ENCODE results near the gene SENP1.

The SENP1 gene

GRCh38 chr12:48019639-48020265, 86.1 kb downstream of the SENP1 start:
- DNase-seq (ENCODE audit: low read depth in 1 of 2, low spot score in 1 of 2) = no peak

GRCh38 chr12:48018618-48018995, 87.3 kb downstream of the SENP1 start:
- DNase-seq (ENCODE audit: low read depth in 1 of 2, low spot score in 1 of 2) = no peak

DNA sequence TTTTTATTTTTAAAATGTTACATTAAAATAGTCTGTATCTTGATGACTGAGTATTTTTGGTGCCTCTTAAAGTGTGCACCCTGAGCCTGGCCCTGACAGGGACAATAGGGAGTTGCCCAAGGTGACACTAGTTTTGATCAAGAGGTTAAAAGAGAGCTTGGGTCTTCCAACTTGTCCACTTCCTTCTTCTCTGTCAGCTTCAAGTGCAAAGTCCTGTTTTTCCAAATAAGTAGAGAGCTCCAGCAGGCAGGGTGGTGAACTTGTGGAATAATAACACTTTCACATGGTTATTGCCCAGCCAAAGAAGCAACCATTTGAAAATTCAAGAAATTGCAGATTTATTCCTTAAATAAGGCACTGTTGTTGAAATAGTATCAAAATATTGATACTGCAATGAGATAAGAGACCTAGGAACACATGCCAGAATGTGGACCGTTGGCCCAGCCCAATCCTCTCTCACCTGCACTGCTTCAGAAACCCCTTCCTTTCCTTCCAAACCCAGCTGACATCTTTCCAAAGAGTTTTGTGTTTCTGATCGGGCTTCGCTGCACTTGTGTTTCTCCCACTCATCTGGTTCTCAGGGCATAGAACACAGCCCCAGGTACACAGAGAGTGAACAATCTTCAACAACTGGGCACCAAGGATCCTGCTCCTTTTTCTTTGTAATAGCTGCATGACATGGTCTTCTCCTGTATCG, 87.8 kb downstream of the SENP1 start:
- no peak for DNase-seq (ENCODE audit: low read depth in 1 of 2, low spot score in 1 of 2)

DNA sequence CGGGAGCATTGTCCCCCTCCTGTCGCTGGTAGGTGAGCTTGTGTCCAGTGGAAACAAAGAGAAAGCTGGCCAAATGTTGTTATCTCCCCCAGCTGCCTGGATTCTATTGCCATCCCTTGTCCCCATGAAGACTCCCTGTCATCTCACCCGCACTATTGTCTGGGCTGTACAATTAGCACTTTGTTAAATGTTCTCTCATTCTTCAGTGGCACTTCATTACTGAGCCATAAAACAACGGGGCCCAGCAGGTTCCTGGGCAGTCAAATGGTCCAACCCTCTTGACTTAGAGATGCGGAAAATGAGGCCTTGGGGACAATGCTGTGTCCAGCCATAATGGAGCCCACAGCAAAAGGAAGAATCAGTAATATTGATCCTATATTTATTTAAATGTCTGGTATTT, 88.4 kb downstream of the SENP1 start:
- DNase-seq (ENCODE audit: low read depth in 1 of 2, low spot score in 1 of 2) = no peak

DNA sequence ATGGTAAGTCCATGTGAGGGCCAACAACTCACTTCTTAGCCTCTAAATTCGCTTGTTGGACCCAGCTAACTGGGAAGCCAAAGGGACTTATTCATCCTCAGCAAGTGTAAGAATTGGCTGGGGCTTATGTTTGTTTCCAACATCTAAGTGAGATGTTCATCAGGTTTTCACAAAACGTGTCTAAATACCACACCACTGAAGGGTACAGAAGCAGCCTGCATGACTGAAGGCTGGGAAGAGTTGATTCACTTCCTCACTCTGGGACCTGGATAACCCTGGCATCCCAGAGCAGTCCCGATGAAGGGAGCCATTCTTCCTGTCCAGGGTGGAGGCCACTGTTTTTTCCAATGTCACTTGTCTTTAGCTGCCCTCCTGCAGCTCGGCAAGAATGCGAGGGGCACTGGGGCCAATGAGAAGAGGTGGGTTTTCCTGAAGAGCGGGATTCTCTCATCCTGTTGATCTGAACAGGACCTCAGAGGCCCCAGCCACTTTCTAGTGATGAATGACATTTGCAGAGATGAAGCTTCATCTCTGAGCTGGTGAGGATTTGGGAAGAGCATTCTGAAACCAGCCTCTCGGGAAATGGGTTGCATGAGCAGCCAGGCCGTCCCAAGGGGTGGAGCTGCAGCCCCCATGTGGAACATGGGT, 89.4 kb downstream of the SENP1 start:
- DNase-seq (ENCODE audit: low read depth in 1 of 2, low spot score in 1 of 2) = no peak

GRCh38 chr12:48015954-48016353, 89.9 kb downstream of the SENP1 start:
- DNase-seq (ENCODE audit: low read depth in 1 of 2, low spot score in 1 of 2) = no peak

- DNase-seq (ENCODE audit: low read depth in 1 of 2, low spot score in 1 of 2) = no peak
Measured at GRCh38 chr12:48015129-48015528, 90.8 kb downstream of the SENP1 start.

DNA sequence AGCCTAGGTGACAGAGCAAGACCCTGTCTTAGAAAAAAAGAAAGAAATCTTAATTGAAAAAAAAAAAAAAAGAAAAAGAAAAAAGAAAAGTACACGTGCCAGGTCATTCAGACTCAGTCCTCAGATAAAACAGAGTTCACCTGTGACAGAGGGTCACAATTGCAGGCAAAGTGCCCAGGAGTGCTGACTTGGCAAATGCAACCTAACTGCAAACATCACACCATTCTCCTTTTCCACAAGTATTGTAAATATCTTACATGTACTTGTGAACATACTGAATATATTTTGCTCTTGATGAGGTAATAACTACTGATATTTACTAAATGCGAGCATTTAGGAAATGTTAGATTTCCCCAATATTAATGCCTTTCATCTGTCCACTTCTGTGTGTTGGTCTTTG, 92.6 kb downstream of the SENP1 start:
- DNase-seq (ENCODE audit: low read depth in 1 of 2, low spot score in 1 of 2) = no peak

DNA sequence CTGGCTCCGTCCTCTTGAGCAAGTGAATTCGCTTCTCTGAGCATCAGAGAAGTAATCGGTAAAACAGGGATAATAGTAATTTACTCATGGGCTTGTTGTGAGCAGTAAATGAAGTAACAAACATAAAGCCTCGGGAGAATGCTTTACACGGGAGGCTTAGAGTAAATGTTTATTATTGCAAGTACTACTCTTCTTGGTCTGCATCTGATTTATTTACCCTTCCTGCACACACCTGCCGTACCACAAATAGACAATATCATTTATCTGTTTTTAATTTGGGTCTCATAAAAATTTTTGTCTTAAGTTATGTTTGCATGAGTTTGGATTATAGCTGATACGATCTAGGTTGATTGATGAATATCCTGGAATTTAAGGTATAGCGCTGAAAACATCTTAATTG, 93.8 kb downstream of the SENP1 start:
- no peak for DNase-seq (ENCODE audit: low read depth in 1 of 2, low spot score in 1 of 2)

- no peak for DNase-seq (ENCODE audit: low read depth in 1 of 2, low spot score in 1 of 2)
Measured at GRCh38 chr12:48010366-48010970, 95.4 kb downstream of the SENP1 start.

- DNase-seq (ENCODE audit: low read depth in 1 of 2, low spot score in 1 of 2) = no peak
Measured at GRCh38 chr12:48009471-48009870, 96.4 kb downstream of the SENP1 start.

DNA sequence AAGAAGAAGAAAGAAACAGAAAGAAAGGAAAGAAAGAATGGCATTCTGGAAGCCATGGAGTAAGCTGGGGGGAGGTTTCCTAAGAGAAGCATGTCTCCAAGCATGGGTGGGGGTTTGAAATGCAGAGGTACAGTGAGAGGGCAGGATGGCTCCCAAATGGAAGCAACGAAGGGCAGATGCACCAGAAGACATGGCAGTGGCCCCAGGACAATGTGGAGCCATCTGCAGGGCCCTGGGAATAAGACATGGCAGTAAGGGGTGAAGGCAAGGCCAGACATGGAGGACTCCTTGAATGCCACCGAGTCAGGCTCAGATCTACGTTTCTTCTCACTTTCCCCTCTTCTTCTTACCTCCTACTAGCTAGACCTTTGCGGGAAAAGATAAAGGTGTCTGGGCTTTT, 96.9 kb downstream of the SENP1 start:
- no peak for DNase-seq (ENCODE audit: low read depth in 1 of 2, low spot score in 1 of 2)

DNA sequence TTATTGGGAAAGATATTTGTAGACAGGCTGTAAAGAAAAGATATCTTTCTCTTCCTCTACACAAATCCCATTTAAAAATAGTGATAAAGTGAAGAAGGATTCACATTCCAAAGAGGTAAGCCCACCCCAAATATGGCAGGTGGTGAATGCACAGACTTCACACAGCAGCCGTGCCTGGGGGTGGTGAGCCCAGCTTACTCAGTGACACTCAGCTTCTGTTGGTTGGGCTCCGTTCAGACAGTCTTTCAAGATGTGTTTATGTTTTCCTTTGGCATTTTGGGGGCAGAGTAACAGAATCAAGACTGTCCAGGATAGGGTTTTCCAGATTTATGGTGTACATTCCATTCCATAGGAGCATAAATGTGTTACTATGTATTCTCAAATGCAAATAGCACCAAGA, 97.5 kb downstream of the SENP1 start:
- DNase-seq (ENCODE audit: low read depth in 1 of 2, low spot score in 1 of 2) = no peak

DNA sequence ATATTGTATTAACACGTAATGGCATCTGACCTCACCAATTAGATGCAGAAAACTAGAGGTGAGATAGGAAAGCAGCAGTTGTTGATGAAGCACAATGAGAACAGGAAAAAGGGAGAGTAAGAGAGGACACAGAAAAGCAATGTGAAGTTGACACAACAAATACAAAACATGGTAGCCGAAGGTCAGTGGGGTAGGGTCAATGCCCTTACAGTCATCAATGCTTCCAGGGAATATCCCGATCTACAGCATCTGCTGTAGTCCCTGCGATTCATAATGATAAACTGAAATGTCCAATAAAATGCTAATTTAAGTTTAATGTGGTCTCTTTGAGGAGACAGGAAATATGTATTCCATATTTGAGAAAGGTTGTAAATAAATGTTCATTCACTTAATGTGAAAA, 98.7 kb downstream of the SENP1 start:
- no peak for DNase-seq (ENCODE audit: low read depth in 1 of 2, low spot score in 1 of 2)

DNA sequence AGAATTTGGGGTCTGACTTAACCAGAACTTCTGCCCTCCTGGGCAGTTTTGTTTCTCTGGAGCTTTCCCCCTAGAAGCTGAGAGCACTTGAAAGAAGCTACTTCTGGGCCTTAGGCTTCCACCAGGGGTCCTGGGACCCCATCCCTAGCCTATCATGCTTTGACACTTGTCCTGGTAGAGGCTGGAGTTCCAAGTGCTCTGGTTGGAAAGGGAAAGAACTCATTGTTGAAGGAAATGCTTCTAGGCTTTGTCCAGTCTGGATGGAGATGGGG, 100.2 kb downstream of the SENP1 start:
- no peak for DNase-seq (ENCODE audit: low read depth in 1 of 2, low spot score in 1 of 2)

- no peak for DNase-seq (ENCODE audit: low read depth in 1 of 2, low spot score in 1 of 2)
Measured at GRCh38 chr12:48005001-48005749, 100.7 kb downstream of the SENP1 start.

DNA sequence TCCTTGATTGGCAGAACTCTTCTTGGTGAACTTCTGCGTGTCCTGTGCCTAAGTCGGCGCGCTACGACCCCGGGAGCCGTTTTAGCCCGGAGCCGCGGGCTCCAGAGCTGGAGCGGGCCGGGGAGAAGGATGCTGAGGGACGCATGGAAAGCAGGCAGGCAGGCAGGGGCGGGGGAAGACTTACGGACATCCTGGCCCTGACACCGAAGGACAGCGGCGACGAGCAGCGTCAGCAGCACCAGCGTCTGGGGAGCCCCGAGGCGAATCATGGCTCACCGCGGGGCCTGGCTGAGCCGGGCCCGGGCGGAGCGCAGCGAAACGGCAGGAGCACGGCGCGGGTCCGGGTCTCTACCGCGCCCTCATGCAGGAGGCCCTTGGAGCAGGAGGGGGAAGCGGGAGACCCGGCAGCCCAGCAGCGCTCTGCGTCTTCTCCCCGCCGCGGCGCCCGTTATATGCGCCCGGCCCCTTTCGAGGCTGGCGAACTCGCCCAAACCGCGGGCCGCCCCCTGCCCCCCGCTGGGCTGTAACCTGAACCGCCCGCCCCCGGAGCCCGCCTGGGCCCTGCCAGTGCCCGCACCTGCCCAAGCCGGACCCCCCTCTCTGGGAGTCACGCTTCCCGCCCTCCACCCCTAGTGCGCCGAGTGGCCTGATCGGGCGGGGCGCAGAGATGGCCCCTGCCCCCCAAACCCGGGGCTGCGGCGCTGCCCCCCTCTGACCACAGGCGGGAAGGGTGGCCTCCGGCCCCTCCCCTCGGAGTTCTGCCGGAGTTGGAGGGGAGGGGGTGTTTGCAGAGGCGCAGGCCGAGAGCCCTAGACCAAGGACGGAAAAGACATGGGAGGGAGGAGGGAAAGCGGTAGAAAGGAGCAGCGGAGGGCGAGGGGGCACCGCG, 101.6 kb downstream of the SENP1 start, which contains the start of gene COL2A1:
Gene COL2A1 (minus strand): TSS at position 424 of the 889 bp plus-strand sequence. CDS start 155 bp downstream, at position 269.
- DNase-seq (ENCODE audit: low read depth in 1 of 2, low spot score in 1 of 2) = no peak

DNA sequence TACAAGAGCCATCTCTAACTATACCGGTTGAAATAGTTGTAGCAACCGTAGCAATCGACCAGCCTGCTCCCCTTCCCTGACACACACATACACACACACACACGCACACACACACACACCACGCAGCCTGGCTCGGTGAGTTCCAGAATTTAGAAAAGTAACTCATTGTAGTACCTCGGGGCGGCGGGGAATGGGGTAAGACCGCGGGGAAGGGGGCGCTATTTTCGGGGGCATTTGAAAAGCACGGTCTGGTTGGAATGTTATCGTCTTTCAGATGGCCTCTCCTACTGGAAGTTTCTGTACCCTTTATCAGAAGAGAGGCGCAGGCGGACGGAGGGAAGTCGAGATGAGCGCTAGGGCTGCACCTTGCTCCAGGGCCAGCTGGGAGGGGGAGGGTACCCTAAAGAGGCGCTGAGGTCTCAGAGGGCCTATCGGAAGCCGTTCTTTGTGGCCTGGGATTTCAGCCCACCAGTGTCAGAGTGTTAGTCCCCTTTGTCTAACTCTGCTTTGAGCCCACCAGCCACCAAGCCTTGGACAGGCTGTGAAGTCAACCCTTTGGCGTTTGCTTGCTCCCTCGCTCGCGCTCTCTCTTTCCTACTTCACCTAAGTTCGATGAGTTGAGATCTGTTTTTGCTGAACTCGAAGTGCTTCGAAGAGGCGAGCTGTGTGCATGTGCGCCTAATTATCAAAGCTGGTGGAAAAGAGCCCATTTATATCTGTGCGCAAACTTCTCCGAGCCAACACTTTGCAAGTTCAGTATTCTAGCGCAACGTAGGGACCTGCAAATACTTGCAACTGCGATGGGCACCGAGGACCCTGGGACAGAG, 102.4 kb downstream of the SENP1 start:
- DNase-seq (ENCODE audit: low read depth in 1 of 2, low spot score in 1 of 2) = no peak

DNA sequence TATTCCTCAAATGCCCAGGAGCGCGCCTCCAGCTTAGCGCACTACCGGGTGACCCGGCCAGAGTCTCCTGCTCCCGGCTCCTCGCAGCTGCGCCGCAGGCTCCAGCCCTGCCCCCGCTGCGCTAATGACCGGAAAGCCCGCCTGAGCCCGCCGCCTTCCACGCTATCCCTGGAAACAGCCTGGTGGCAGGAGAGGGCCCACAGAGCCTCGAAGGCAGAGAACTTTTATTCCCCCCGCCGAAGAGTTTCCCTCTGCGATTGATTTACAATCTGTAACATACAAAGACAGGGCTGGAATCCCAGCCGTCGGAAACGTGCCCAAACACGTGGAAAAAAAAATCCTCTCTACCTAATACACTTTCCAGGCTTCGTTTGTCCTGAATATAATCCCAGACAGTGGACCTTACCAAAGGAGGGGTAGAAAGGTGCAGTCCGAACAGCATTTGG, 103.1 kb downstream of the SENP1 start:
- DNase-seq (ENCODE audit: low read depth in 1 of 2, low spot score in 1 of 2) = no peak

GRCh38 chr12:48002414-48002730, 103.5 kb downstream of the SENP1 start:
- no peak for DNase-seq (ENCODE audit: low read depth in 1 of 2, low spot score in 1 of 2)
